Umbilical cord (tissue), 2 donors: ENCODE measurements around the gene TSGA10. TPM values are rescaled to one million over a fixed set of nuclear protein-coding genes. Genes with fewer than 3 reads are reported as not detected.
"Not testable (repeated sequence)": the region's sequence is repeated elsewhere in the genome, so short reads cannot be mapped to it uniquely, and the experiment has no call there.

ENCODE experiments used
- DNase-seq: peaks from one replicate; pipeline ENCODE4 v3.0.0-alpha.2; 2015; ENCODE audit warnings: low spot score
- total RNA-seq: library from RNA; depleted of rRNA; stranded (reverse); fragments of >200 nt; gene quantifications from one replicate; pipeline ENCODE4 v1.2.3, GENCODE V29; 2014; ENCODE audit warnings: low replicate concordance; ENCODE audit not compliant: insufficient read depth

Gene TSGA10
- total RNA-seq, 1 donor from 2014 or later, result 6.0 TPM

GRCh38 chr2:99153921-99154604 lies 679 bp downstream of the TSGA10 start:
- no peak for DNase-seq

DNA sequence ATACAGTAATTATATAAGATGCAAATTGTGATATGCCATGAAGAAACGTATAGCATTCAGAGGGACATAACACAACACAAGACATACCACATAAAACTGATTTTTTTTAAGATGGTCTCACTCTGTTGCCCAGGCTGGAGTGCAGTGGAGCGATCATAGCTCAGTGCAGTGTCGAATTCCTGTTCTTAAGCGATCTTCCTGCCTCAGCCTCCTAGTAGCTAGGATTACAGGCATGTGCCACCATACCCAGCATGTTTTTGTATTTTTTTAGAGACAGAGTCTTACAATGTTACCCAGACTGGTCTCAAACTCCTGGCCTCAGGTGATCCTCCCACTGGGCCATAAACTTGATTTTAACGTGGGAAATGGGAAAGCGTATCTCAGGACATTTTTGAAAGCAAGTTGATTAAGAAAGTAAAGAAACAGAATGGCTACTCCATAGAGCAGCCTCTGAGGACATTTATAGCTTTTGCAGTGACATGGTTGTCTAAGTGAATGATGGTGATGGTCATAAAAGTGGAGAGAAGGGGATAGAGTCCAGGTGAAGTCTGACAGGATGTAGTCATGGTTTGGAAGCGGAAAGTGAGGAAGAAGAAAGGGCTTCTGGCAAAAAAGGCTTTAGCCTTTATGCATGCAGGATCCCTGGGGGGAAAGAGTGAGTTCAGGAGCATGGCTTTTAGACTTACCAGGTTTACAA lies 2.4 kb downstream of the TSGA10 start:
- no peak for DNase-seq

DNA sequence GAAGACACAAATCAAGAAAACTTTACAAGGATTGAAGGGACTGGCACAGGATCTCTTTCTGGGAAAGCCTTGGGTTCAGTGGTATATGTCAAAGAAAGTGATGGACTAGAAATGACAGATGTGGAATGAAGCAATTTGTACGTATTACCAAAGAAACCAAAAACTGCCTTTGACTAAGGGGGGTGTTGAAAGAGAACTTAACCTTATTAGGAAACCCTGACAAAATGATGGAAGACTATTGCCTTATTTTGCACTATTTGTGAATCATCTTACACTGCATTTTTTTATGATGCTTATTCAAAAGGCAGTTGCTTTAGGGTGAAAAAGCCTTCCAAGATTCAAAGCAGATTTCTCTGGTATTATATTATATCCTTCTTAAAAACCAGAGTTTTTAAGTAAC lies 4.0 kb downstream of the TSGA10 start:
- no peak for DNase-seq

GRCh38 chr2:99141110-99142108 lies 13.3 kb downstream of the TSGA10 start, which contains the start of gene C2orf15:
Gene C2orf15, plus strand, starts transcription at chr2:99141707. Its CDS starts 8,852 bp downstream, at chr2:99150559.
- peak; percentile 95 for DNase-seq

DNA sequence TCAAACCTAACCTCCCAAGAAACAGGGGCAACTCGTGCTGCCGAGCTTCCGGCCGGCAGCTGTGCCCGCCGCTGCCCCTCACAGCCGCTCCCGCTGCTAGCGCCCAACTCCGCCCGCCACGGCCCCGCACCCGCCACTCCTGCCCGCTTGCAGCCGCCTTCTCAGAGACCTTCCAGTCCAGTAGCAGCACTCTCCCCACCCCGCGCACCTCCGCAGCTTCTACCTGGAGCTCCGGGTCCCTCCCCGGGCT lies 14.0 kb downstream of the TSGA10 start:
- no peak for DNase-seq

DNA sequence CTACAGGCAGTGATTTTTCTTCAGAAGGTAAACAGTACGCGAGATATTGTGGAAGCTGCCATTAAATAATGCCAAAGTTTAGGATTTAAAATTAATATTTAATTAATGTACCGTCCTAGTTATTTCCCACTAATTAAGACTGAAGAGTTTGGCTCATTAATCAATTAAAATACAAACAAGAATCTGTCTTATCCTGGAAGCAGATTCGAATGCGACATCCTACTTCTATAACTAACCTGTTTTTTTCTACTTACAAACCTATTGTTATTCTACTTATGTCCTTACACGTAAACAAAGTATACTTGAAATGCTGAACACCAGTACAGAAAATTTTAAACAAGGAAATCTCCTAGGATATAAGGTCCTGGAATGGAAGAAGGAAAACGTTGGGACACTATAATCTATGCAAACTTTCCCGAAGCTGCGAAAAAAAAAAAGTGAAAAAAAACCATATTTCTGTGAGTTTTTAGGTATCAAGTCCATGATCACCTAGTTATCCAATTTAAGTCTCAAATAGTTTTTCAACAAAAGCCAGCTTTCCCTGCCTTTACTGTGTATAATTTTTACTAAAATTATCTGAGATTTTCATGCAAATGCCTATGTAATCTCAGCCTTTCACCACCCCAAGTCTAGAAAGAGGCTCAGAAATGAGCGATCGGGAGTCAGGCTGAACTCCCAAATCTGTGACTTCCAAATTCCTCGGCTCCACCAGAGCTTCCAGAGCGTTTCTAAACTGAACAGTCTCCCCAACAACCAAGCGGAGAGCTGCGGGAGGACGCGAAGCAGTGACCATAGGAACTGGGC lies 14.5 kb downstream of the TSGA10 start:
- DNase-seq, result no peak

DNA sequence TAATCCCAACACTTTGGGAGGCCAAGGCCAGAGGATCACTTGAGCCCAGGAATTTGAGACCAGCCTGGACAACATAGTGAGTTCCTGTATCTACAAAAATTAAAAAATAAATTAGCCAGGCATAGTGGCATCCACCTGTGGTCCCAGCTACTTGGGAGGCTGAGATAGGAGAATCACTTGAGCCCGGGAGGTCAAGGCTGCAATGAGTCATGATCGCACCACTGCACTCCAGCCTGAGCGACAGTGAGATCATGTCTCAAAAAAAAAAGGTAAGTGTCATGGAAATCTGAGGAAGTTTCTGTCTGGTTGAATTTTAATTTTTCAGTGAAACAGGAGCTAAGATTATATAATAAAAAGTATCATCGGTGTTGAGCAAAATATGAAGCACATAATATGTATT lies 15.7 kb downstream of the TSGA10 start:
- no peak for DNase-seq

- not testable (repeated sequence) for DNase-seq
Measured at GRCh38 chr2:99135044-99135556, 19.6 kb downstream of the TSGA10 start.

- DNase-seq, result no peak
Measured at GRCh38 chr2:99127981-99128380, 26.8 kb downstream of the TSGA10 start.

DNA sequence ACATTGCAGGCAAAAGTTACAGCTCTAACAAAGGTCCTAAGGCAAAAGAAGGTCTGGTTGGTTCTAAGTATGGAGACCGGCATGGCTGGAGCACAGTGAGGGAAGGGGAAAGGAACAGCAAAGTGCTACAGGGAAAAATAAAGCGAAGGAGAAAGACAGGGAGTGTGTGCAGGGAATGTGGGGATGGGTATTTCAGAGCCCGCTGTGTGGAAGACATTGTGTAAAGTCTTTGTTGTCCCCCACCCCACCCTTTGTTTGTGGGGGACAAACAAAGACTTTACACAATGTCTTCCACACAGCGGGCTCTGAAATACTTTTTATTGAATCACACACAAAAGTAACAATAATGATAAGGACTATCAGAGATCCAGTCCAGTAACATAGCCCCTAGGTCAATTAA lies 42.1 kb downstream of the TSGA10 start:
- no peak for DNase-seq

DNA sequence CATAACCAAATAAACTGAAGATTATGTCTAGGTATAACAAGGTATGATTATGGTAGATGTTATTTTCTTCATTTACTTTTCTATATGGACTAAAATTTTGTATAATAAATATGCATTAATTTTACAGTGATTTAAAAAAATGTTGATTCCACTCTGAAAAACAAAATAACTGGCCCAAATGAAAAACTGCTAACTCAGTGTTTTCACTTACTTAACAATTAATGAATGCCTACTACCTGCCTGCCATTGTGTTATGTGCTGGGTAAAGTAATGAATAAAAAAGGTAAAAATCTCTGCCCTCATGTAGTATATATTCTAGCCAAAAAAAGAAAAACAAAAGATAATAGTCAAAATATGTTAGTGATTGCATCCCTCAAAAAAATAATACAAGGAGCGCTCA lies 42.8 kb downstream of the TSGA10 start:
- no peak for DNase-seq

- no peak for DNase-seq
Measured at GRCh38 chr2:99111236-99111635, 43.5 kb downstream of the TSGA10 start.

DNA sequence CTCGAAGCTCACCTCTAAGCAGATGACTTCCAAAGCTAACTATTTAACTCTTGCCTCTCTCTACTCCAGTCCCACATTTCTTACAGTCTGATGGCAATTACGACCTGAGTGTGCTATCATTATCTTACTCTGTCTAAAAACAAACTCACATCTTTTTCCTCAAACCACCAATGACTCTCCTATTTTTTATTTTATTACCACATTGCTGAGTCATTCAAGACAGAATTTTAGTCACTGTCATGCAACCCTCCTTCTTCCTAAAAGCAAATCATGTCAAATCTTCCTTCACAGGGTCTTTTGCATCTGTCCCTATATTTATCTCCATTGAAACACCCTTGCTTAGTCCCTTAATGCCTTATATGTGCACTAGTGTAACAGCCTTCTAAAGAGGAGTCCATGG lies 47.8 kb downstream of the TSGA10 start:
- DNase-seq, result no peak

GRCh38 chr2:99104006-99104405 lies 50.7 kb downstream of the TSGA10 start:
- DNase-seq, result no peak

DNA sequence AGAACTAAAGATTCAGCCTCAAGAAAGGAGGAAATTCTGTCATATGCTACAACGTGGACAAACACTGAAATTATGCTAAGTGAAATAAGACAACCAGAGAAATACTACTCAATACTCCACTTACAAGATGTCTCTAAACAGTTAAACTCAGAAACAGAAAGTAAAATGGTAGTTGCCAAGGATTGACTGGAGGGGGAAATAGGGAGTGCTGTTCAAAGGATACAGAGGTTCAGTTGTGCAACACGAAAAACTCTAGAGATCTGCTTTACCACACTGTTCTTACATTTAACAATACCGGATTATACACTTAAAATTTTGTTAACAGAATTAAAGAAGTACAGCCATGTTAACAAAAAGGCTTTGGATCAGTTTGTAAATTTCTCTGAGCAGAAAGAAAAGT lies 53.0 kb downstream of the TSGA10 start:
- peak; percentile 0 for DNase-seq

DNA sequence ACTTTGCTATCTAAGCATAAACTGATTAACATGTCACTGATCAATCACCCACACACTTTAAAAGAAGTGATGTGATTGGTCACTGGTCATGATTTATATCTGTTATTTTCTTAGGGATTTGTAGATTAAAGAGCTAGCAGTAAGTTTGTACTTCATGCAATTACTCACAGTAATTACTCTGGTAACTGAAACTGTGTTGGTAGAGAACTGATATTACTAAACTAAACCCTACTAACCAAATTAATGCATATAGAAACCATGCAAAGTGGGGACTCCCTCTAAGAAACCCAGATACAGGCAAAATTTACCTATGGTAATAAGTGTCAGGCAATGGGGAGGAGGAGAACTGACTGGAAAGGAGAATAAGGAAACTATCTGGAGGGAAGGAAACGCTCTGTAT lies 58.0 kb downstream of the TSGA10 start:
- no peak for DNase-seq

DNA sequence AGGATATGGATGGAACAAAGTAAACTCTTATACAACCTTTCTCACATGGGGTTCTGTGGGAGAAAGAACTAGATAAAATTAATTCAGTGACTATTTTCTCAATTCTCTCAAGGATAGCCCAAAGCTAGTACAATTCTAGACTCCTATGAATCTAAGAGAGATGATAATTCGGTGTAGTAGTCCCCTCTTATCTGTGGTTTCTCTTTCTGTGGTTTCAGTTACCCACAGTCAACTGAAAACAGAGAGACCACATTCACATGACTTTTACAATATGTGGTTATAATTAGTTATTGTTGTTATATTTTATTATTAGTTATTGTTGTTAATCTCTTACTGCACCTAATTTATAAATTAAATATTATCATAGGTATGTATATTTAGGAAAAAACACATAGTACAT lies 66.7 kb downstream of the TSGA10 start:
- DNase-seq, result no peak

DNA sequence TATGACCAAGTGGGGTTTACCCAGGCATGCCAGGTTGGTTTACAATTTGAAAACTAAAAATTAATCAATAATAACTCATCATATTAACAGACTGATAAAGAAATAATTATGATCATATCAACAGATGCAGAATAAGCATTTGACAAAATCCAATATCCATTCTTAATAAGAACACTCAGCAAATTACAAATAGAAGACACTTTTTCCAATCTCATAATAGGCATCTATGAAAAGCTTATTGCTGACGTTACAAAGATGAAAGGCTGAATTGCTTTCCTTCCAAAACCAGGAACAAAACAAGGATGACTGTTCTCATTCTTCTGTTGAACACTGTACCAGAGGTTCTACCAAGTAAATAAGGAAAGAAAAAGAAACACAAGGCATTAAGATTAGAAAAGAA lies 68.4 kb downstream of the TSGA10 start:
- DNase-seq, result no peak

DNA sequence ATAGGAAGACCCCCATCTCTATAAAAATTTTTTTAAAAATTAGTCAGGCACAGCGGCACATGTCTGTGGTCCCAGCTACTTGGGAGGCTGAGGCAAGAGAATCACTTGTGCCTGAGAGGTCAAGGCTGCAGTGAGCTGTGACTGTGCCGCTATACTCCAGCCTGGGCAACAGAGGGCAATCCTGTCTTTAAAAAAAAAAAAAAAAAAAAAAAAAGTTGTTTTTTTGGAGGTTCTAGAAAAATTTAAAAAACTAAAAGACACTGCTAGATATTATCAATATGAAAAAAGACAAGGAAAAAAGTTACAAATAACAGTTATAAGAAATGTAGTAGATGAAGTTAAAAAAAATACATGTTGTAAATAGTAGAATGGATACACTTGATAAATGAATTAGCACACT lies 69.3 kb downstream of the TSGA10 start:
- no peak for DNase-seq

- DNase-seq, result no peak
Measured at GRCh38 chr2:99084256-99084655, 70.5 kb downstream of the TSGA10 start.

GRCh38 chr2:99081891-99082290 lies 72.9 kb downstream of the TSGA10 start:
- no peak for DNase-seq
